NCI-H460 (cell line): ENCODE results near the gene KHDC3L. TPM values are rescaled to one million over a fixed set of nuclear protein-coding genes. Genes with fewer than 3 reads are reported as not detected.

ENCODE experiments used
- DNase-seq: peaks from one replicate; pipeline ENCODE4 v3.0.0-alpha.2; 2016; ENCODE audit warnings: low read depth; ENCODE audit errors: extremely low read depth
- polyA plus RNA-seq: library from polyadenylated mRNA; depleted of rRNA; stranded (reverse); fragments of >200 nt; gene quantifications from 2 replicates; pipeline ENCODE4 v1.2.3, GENCODE V29; 2014; cell fraction: nucleus; rRNA removed
- total RNA-seq: library from RNA; depleted of rRNA; stranded (reverse); fragments of >200 nt; shearing (Covaris generic); gene quantifications from 2 replicates; pipeline ENCODE4 v1.2.3, GENCODE V29; 2014; rRNA removed

KHDC3L gene, protein sequence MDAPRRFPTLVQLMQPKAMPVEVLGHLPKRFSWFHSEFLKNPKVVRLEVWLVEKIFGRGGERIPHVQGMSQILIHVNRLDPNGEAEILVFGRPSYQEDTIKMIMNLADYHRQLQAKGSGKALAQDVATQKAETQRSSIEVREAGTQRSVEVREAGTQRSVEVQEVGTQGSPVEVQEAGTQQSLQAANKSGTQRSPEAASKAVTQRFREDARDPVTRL
- not detected in 2 replicates for total RNA-seq
- polyA plus RNA-seq, result not detected in 2 replicates

DNA sequence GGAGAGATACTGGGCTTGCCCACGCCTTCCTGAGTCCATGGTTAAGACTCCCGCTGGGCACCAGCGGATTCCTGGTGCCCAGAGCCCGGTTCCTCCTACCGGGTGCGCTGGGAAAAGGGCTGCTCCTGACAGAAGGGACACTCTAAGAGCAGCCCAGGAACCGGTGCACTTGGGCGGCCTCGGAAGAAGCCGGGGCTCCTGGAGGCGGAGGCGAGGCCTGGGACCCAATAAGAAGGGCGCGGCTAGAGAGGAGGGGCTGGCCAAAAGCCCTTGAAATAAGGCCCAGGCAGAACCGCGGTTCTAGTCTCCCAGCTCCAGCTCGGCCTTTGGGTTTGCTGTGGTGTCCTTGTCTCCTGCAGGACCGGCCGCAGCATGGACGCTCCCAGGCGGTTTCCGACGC lies at the start of gene KHDC3L:
Gene KHDC3L, plus strand, starts transcription at position 301 of the 400 bp plus-strand sequence. Its CDS starts 72 bp downstream, at position 373.
- DNase-seq, result no peak

DNA sequence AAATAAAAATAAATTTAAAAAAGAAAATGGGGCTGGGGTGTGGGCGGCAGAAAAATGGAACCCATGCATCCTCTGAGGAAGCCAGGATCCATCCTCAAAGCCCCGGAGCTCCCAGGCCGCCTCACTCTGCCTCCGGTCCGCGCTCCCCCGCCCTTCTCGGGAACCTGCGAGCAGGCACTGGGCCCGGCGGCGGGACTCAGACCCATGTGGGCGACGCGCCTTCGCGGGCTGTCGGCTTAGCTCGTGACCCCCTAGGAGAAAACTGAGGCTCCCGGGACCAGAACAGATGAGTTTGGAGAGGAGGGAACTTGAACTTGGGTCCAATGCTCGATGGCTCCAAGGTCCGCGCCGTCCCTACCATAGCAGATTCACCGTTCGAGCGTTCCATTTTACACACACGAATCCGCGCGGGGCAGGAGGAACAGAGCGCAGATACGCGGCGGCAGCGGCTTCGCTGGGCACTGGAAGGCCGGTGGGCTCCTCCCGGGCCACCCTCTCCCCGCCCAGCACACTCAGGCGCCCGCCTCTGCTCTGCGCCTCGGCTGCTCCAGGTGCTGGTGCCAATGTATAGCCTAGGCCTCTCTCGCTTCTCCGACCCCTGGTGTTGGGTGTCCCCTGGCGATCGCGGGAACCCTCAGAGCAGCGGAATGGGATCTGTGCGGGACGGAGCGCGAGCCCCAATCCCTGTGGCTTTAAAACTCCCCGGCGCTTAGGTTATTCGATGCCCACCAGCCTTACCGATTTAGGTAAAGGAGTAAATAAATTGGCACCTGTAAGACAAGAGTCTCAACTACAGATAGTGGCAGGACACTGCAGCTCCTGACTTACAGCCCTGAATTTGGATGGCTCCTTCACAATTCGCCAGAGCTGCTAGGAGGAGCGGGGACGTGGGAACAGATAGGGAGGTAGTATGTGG lies 47.6 kb upstream of the KHDC3L start:
- no peak for DNase-seq

DNA sequence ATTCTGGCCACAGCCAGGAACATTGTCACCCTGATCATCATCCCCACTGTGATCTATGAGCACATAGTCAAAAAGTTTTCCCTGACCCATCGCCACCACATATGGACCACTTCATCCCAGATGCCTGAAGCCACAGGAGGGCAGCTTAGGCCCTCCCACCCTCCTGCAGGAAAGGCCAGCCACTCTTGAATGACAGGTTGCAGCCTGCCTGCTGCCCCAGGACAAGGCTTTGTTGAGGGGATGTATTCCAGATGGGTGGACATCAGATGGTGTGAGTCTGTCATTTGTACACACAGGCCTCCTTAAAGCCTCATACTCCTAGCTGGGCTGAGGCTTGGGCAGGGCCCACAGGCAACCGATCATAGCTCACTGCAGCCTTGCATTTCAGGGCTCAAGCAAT lies 39.1 kb upstream of the KHDC3L start:
- no peak for DNase-seq

DNA sequence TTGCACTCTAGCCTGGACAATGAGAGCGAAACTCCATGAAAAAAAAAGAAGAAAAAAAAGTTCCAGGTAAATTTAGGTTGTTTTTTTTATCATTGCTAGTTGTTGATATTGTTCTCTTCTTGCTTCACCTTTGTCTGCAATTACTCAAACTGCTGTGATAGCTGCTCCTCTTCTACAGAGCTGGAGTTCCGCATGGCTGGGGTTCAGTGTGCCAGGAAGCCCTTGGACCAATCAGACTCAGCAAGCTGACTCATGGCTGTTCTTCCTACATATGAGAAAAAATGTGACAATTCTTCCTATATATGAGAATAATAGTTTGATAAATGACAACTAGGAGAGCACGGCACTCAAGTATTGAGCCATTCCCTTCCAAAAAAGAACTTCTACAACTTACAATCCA lies 36.8 kb upstream of the KHDC3L start:
- no peak for DNase-seq

DNA sequence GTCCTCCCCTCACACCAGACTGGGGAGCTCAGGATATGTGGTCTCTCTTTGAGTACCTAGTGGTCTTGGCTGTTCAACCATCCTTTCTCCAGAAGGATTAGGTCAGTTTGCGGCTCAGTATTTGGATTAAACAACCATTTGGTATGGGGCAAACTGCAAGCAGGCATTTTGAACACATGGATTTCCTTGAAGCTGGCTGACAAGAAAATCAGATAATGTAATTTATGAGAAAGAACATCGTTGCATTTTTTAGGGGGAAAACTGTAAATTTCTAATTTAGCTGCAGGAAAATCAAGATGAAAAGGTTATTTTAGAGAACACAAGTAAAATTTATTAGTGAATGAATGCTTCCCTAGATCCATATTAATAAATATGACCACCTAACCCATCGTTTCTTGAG lies 33.7 kb upstream of the KHDC3L start:
- DNase-seq, result no peak

DNA sequence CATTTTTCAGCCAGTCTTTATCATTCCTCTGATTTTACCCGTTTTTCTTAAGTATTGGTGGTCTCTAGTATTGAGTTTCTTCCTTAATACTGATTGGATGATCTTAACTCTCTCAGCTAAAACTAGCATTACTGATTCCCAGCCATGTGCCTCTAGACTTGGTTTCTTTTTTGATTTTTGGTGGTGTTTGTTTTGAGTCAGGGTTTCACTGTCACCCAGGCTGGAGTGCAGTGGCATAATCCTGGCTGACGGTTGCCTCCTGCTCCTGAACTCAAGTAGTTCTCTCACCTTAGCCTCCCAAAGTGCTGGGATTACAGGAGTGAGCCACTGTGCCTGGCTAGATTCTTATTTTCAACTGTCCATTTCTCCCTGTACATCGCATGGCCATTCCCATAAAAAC lies 33.3 kb upstream of the KHDC3L start:
- no peak for DNase-seq

DNA sequence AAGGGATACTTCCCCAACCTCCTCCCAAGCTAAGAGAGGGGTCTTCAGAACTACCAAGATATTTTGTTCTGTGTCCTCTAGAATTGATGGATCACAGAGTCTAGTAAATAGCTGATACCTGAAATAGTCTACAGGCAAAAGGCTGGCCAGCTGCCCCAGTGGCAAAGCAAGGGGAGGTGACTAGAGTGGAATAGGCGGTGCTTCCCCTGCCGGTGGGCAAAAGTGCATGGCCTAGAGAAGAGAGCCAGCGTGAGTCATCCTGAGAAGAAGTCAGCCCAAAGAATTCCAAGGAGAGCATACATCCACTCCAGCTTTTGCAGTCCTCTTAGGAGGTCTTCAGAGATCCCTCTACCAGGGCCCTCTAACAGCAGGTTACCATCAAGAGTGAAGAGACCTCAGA lies 23.1 kb upstream of the KHDC3L start:
- no peak for DNase-seq

DNA sequence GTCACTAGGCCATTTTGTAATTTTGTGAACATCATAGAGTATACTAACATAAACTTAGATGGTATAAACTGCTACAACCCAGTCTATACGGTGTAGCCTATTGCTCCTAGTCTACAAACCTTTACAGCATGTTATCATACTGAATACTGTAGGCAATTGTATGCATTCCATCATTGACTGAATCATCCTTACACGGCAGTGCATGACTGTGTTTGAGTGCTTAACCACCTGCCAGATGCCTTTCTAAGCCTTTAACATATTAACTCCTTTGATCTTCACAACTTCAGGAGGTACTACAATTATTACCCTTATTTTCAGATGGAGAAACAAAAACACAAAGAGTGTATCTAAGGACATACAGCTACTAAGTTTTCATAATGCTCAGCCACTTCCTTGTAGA lies 22.4 kb upstream of the KHDC3L start:
- no peak for DNase-seq

DNA sequence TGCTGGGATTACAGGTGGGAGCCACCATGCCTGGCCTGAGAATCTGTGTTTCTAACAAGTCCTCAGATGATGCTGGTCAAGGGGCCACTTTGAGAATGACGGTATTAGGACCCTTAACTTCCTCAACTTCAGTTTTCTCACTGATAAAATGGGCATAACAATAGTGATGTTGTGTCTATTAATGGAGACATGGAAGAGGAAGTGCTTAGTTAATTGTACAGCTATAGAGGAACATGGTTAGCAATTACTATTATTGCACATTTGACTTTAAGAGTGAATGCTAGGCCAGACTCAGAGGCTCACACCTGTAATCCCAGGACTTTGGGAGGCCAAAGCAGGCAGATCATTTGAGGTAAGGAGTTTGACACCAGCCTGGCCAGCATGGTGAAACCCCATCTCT lies 21.1 kb upstream of the KHDC3L start:
- no peak for DNase-seq

DNA sequence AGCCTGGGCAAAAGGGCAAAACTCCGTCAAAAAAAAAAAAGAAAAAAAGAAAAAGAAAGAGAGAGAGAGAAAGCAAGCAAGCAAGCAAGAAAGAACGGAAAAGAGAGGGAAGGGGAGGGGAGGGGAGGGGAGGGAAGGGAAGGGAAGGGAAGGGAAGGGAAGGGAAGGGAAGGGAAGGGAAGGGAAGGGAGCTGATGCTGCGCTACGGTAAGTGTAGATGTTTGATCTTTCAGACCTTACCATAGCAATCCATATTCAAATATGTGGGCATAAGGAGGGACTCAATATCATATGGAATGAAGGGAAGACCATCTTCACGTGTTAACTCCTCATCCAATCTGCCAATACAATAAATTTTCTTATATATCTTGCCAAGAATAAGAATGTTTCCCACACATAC lies 20.3 kb upstream of the KHDC3L start:
- DNase-seq, result no peak

DNA sequence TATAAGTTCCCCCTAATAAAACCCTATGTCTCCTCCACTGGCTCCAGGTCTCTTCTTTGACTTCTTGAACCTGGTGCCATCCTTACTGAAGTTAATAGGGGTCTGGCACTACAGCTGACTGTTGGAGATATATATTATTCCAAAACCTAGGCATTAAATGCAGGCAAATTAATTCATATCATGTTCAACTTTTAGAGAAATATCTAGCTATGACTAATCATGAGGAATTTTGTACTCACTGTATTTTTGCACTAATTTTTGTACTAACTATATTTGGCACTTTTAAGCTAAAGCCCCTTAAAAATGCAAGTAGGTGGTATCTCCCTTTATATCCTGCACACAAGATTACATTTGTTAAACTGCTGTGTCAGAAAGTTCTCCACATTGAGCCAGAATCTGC lies 19.3 kb upstream of the KHDC3L start:
- no peak for DNase-seq

DNA sequence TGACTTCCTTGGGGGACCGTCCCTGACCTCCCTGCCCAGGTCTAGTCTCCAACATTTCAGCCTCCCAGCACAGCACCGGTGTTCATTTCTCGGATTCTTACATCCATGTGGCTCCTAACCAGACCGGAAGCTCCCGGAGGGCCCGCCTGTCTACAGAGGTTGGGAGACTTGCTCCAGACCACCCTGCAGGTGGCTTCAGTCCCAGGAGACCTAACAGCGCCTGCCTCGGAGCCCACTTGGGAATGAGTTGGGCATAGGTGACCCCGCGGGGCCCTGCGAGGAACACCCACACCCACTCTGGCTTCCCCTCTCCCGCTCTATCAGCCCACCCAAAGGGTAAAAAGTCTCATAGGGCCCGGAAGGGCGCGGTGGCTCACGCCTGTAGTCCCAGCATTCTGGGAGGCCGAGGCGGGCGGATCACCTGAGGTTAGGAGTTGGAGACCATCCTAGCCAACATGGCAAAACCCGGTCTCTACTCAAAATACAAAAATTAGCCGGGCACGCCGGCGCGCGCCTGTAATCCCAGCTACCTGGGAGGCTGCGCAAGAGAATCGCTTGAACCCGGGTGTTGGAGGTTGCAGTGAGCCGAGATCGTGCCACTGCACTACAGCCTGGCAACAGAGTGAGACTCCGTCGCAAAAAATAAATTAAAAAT lies 13.8 kb upstream of the KHDC3L start:
- no peak for DNase-seq

DNA sequence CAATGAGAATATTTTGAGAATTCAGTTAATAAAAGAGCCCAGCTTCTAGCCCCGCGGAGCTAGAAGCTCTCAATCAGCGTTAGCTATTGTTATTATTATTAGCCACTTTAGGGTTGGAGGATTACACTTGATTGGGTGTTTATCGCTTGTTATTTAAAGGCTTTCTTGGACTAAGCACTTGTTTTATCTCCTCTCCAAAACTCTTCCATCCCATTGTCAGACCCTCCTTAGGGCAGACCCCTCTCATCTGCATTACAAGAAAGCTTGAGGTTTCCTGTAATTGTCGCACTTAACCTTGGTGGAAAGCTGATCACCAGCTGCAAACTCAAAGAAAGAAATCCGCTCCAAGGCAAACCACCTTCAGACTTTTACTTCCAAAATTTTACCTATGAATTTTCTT lies 13.1 kb upstream of the KHDC3L start:
- no peak for DNase-seq

DNA sequence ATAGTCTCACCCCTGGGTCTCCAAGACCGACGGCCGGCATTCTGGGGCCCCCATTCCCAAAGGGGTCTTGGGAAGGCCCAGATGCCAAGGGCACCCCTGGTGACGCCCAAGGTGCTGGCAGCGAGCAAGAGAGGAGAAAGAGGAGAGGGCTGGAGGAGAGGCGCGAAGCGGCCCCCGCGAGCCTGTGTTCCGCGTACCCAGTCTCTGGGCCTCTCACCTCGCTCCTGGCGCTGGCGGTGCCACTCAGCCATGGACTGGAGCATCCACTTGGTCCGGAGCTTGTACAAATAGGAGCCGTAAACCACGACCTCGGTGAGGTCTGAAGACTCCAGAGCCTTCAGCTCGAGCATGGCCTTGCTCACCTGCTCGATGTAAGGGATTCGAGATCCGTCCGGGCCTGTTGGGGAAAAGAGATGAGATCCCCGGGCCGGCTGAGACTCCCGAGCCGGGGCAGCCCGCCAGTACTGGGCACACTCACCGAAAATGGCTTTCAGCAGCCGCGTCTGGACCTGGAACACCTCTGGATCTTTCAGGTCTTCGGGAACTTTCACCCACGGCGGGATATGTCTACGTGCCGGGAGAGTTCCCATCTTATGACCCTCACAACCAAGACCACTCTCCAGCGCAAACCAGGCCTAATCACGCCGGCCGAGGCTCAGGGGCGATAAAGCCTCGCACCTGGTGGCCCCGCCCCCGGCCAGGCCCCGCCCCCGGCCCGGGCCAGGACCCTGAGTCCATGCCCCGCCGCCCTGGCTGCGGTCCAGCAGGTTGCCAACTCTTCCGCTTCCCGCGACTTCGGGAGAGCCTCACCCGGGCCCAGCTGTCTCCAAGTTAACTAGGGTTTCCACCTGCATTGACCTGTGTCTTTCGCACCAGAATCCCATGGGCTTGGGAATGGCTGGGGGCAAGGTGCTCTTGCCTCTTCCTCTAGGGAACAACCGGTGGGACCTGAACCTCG lies 8.5 kb upstream of the KHDC3L start, which contains the start of gene DPPA5:
Gene DPPA5, minus strand, starts transcription at position 641 of the 958 bp plus-strand sequence. Its CDS starts 51 bp downstream, at position 590.
- DNase-seq, result no peak

DNA sequence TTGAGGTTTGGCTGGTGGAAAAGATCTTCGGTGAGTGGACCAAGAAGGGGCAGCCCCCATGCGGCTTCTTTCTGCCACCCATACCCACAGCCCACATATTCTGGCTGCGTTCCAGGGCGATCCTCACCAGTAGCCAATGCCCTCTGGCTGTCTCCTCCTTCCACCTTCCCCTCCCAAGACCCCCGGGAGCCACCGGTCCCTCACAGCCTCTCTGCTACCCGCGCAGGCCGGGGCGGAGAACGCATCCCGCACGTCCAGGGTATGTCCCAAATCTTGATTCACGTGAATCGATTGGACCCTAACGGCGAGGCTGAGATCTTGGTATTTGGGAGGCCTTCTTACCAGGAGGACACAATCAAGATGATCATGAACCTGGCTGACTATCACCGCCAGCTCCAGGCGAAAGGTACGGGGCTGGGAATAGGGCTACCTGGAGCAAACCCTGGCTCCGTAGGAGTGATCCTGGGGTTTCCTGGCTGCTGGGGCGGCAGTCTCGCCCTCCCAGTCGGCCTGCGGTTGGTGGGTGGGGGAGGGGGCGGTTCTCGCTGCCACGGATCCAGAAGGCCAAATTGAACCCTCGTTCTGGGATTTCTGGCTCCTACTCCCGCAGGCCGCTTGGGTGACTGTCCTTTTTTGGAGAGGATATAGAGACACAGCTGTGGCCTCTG lies 545 bp downstream of the KHDC3L start:
- no peak for DNase-seq

DNA sequence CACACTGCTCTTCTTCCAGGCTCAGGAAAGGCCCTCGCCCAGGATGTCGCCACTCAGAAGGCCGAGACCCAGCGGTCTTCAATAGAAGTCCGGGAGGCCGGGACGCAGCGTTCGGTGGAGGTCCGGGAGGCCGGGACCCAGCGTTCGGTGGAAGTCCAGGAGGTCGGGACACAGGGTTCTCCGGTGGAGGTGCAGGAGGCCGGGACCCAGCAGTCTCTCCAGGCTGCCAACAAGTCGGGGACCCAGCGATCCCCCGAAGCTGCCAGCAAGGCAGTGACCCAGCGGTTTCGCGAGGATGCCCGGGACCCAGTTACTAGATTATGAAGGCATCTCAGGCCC lies 1.0 kb downstream of the KHDC3L start:
- no peak for DNase-seq

DNA sequence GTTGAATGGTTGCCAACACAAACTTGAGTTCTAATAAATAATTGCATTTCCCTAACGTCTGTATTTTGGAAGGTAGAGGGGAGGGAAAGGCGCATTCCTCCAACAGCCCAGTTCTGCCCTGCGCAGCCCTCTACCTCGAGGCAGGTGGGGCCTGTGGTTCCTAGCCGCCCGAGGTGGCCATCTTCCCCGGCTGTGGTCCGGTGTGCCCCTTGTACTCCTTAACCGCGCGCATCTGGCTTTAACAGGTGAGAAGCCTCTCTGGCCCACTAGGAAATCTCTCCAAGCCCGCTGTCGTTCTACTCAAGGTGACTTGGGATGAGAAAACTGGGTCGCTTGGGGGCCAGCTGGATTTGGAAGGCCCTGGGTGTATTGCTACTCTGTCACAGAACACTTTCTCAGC lies 1.7 kb downstream of the KHDC3L start:
- DNase-seq, result no peak

DNA sequence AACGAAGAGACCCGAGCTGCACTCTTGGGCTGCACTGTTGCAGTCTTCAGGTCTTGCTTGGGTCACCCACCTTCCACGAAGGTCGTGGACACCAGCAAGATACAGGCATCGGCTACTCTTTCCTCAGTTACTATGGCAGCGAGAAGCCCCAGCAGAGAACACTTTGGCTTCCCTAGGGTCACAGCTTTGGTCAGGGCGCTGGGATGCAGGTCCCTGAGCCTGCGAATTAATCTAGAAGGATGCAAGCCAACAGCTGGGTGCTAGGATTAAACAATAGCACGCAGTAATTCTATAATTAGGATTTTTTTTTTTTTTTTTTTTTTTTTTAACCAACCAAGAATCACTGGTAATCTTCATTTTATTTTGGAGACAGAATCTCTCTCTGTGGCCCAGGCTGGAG lies 2.1 kb downstream of the KHDC3L start:
- DNase-seq, result no peak

DNA sequence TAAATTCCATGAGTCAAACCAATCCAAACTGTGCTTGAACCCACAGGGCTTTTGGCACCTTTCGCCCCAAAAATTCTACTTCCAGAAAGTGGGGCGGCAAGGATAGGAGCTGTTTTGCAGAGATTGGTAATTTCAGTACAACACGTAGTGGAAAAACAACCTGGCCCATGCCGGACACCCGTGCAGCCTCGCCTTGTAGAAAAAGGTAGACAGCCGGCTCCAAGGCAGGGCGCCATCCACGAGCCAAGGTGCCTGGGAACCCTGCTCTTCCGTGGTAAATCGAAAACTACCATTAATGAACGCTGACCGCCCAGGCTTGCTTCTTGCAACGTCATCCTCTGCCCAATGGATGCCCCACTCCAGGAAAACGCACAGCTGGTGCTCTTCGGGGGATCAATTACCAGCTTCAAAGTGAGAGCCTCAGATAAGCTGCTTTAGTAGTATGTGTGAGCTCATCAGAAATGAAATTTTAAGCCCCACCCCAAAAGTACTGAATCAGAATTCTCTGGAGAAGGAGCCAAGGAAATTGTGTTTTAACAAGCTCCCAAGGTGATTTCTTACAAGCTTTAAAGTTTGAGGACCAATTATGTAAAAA lies 5.4 kb downstream of the KHDC3L start:
- no peak for DNase-seq
